NCI-H2081 (cell line): ENCODE measurements around the gene NPIPB2.
"Not testable (repeated sequence)": the region's sequence is repeated elsewhere in the genome, so short reads cannot be mapped to it uniquely, and the experiment has no call there.

ENCODE experiments used
- DNase-seq, 2 experiments: peaks; one replicate each; lab custom pipeline; 2025; lab: John Stamatoyannopoulos, UW

NPIPB2 gene

DNA sequence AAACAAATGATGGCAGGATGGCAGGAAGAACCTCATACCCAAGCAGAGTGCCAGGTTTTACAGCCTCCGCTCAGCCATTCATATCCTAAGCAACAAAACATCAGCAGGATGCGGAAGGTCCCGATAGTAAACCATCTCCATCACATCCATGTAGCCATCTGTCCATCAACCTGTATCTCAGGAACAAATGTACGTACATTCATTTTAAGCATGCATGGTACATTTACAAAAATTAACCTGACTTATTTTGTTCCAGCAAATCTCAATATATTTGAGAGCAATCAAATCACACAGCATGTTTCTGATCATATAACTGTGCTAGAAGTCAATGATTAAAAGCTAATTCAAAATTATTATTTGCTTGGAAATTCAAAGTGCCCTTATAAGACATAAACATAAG lies at the start of gene NPIPB2:
Gene NPIPB2, minus strand, starts transcription at position 101 of the 400 bp plus-strand sequence. Its CDS starts 0 bp downstream, at position 101.
- DNase-seq = not testable (repeated sequence)

- no peak for DNase-seq
Observed at GRCh38 chr16:11990702-11991390, 49.0 kb upstream of the NPIPB2 start.

- no peak for DNase-seq
Observed at GRCh38 chr16:11988258-11988978, 46.6 kb upstream of the NPIPB2 start.

DNA sequence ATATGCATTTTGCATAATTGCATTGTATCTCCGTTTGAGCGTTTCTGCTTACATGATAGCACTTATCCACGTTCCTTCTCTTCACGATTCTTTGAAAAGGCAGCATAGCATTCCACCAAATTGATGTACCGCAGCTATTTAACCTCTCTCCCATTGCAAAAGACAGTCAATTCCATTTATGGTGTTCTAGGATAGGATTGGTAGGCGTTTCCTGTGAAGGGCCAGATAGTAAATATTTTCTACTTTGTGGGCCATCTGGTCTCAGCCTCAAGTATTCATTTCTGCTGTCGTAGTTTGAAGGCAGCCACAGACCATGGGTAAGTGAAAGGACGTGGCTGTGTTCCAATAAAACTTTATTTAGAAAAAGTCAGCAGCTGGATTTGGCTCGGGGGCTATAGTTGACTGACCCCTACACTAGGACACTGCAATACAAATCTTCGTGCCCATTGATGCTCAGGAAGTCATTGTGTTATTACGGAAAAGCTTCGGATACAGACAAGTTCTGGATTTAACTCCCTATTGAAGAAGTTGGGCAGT lies 44.7 kb upstream of the NPIPB2 start:
- DNase-seq = no peak

DNA sequence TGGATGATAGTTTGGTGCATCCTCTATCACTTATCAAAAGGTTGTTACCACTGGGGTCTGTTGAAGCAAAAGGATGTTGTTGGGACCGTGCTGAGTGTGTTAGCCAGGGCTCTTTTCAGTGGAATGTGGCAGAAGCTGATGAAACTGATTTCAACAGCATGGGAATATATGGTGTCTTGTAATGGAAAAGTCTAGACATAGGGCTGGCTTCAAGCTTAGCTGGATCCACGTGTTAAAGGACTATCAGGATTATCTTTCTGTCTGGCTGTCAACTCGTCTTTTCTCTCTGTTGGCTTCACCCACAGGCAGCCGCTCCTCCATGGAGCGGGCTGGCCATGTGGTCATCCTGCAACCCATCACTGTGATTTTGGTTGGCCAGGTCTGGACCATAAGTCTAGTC lies 43.4 kb upstream of the NPIPB2 start:
- DNase-seq = no peak

GRCh38 chr16:11980136-11980844 lies 38.4 kb upstream of the NPIPB2 start:
- DNase-seq = no peak

DNA sequence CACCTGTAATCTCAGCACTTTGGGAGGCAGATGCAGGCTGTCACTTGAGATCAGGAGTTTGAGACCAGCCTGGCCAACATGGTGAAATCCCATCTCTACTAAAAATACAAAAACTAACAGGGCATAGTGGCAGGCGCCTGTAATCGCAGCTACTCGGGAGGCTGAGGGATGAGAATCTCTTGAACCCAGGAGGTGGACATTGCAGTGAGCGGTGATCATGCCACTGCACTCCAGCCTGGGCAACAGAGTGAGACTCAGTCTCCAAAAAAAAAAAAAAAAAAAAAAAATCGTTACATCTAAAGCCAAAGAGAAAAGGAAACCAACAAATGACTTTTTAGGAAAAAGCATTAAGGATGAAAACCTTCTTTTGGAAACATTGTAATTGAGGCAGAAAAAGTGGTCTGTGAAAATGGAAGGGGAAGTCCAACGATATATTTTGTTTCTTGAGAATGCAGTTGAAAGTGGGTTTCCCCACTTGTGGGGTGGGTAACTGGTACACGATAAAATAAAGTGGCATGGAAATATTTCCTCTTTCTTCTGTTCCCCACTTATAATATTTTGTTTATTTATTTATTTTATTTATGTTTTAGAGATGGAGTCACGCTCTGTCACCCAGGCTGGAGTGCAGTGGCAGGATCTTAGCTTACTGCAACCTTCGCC lies 37.3 kb upstream of the NPIPB2 start:
- no peak for DNase-seq

- no peak for DNase-seq
Observed at GRCh38 chr16:11978080-11978479, 36.2 kb upstream of the NPIPB2 start.

DNA sequence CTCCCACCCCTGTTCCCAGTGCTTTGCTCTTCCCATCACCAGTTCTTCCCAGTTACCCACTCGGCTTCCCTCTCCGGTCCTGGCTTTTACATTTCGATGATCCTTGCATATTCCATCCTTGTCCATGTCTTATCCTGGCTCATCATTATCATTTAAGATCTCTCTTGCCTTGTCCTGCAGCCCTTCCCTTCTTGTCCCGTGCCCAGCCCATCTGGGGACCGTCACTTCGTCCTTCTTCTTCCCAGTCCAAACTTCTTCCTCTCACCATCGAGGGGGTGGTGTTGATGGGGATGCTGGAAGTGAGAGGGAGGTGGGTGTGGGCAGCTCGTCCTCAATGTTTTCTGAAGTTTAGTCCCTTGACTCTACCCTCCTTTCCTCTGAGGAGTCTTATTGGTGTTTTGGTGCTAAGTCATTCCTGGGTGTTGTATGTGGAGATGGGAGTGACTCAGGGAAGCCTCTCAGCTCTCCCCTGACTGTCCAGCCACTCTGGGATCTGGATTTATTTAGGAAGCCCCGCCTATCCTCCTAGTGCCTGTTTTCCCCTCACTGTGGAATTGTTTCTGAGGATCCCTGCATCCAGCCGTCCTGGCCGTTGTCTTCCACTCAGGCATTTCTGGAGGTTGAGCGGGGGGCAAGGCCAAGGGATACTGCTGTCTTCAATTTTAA lies 35.7 kb upstream of the NPIPB2 start:
- no peak for DNase-seq

DNA sequence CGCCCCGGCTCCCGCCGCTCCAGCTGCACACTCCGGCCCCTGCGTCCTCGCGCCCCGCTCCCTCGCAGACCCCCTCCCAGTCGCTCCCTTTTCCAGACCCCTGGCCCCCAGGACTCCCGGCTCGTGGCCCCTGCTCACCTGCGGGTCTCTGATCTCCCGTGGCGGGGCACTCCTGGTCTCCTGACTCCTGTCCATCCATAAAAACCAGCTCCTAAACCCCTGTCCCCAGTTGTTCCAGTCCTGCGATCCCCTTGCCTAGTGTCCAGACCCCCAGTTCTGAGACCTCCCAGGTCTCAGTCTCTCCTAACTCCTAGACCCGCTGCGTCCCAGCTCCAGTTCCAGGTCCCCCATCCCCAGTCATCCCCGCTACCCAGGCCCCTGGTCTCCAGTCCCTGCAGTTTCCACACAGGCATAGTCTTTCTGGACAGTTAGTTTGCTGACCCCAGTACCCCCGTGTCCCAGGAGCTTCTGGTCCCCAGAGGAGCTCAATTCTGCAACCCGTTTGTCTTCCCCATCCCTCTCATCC lies 35.1 kb upstream of the NPIPB2 start:
- no peak for DNase-seq

- no peak for DNase-seq
Observed at GRCh38 chr16:11973070-11973469, 31.2 kb upstream of the NPIPB2 start.

DNA sequence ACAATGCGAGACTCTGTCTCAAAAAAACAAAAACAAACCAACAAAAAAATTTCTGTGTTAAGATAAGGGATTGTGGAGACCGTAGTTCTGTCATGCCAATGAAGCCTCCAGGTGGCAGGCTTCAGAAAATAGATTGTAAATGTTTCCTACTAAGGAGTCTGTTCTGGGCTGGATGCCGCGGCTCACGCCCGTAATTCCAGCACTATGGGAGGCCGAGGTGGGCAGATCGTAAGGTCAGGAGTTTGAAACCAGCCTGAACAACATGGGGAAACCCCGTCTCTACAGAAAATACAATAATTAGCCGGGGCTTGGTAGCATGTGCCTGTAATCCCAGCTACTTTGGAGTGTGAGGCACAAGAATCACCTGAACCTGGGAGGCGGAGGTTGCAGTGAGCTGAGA lies 30.3 kb upstream of the NPIPB2 start:
- DNase-seq = no peak

GRCh38 chr16:11970292-11970691 lies 28.4 kb upstream of the NPIPB2 start:
- not testable (repeated sequence) for DNase-seq

GRCh38 chr16:11968577-11968976 lies 26.7 kb upstream of the NPIPB2 start:
- DNase-seq = no peak

GRCh38 chr16:11967195-11967911 lies 25.5 kb upstream of the NPIPB2 start:
- no peak for DNase-seq

- DNase-seq = no peak
Observed at GRCh38 chr16:11966173-11966572, 24.3 kb upstream of the NPIPB2 start.

DNA sequence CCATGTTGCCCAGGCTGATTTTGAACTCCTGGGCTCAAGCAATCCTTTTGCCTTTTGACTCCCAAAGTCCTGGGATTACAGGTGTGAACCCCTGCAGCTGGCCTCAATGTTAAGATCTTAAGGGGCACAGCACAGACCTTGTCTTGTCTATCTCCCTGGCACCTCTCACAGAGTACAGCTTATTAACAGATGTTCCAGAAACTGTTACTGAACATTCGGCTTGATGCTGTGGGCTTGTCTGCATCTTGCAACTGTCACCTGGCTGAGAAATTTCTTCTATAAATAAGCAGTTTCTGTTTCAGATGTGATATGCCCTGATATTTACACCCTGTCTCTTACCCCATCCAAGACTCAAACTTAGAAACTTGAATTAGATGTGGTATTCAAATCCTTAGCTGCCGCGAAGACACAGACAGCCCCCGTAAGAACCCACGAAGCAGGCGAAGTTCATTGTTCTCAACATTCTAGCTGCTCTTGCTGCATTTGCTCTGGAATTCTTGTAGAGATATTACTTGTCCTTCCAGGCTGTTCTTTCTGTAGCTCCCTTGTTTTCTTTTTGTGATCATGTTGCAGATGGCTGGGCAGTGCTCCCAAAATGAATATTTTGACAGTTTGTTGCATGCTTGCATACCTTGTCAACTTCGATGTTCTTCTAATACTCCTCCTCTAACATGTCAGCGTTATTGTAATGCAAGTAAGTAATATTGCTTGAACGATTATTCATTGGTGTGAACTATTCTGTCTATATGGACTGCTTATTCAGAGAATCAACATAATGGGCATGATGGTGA lies 23.1 kb upstream of the NPIPB2 start, which contains the start of gene TNFRSF17:
Gene TNFRSF17, plus strand, starts transcription at position 450 of the 791 bp plus-strand sequence. Its CDS starts 115 bp downstream, at position 565.
- DNase-seq = no peak

DNA sequence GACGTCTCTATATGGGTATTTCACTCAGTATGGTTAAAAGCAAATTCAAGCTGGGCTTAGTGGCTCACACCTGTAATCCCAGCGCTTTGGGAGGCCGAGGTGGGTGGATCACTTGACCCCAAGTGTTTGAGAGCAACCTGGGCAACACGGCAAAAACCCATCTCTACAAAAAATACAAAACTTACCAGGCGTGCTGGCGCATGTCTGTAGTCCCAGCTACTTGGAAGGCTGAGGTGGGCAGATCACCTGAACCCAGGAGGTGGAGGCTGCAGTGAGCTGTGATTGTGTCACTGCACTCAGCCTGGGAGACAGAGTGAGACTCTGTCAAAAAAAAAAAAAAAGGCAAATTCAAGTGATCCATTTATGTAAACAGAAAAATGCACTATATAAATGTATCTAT lies 21.9 kb upstream of the NPIPB2 start:
- no peak for DNase-seq

DNA sequence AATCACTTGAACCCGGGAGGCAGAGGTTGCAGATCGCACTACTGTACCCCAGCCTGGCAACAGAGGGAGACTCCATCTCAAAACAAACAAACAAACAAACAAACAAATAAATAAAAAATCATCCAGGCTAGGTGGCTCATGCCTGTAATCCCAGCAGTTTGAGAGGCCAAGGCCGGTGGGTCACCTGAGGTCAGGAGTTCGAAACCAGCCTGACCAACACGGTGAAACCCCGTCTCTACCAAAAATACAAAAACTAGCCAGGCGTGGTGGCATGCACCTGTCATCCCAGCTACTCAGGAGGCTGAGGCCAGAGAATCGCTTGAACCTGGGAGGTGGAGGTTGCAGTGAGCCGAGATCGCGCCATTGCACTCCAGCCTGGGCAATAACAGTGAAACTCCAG lies 21.1 kb upstream of the NPIPB2 start:
- DNase-seq = not testable (repeated sequence)

GRCh38 chr16:11962457-11962856 lies 20.6 kb upstream of the NPIPB2 start:
- not testable (repeated sequence) for DNase-seq
